HepG2 (cell line): ENCODE data around the gene KIAA0232. TPM values are rescaled to one million over a fixed set of nuclear protein-coding genes. Genes with fewer than 3 reads are reported as not detected.
A peak's percentile ranks its signal among the peaks of the same experiment; 100 is the strongest.

Experiments
- ATF3 ChIP-seq: sonication (generic); formaldehyde crosslinking; IDR thresholded peaks from 2 replicates; pipeline ENCODE4 v1.4.0; 2020; ENCODE audit warnings: missing genetic modification reagents
- CAMTA2 ChIP-seq: sonication (generic); formaldehyde crosslinking; IDR thresholded peaks from 2 replicates; pipeline ENCODE4 v1.4.0; 2020; ENCODE audit warnings: mild to moderate bottlenecking, missing genetic modification reagents, borderline replicate concordance
- GATA4 ChIP-seq: sonication (generic); IDR thresholded peaks from 2 replicates; pipeline ENCODE4 v1.6.1; 2016; ENCODE audit warnings: antibody characterized with exemption, low read depth, borderline replicate concordance
- GATAD2A ChIP-seq: IDR thresholded peaks from 2 replicates; pipeline ENCODE4 v1.6.1; 2016
- KLF11 ChIP-seq: IDR thresholded peaks from 2 replicates; pipeline ENCODE4 v1.6.1; 2016; ENCODE audit warnings: missing compliant biosample characterization
- LBX2 ChIP-seq: sonication (generic); formaldehyde crosslinking; IDR thresholded peaks from 2 replicates; pipeline ENCODE4 v1.5.0; 2020; ENCODE audit warnings: missing genetic modification reagents, mild to moderate bottlenecking, borderline replicate concordance
- MEF2D ChIP-seq: sonication (generic); formaldehyde crosslinking; IDR thresholded peaks from 2 replicates; pipeline ENCODE4 v1.5.1; 2020; ENCODE audit warnings: mild to moderate bottlenecking, missing genetic modification reagents
- MTA3 ChIP-seq: sonication (generic); formaldehyde crosslinking; IDR thresholded peaks from 2 replicates; pipeline ENCODE4 v1.4.0; 2020; ENCODE audit warnings: missing genetic modification reagents
- PTBP1 ChIP-seq: fragments of 200-400 bp; formaldehyde crosslinking; IDR thresholded peaks from 2 replicates; pipeline ENCODE4 v1.6.1; 2018; ENCODE audit warnings: low read length, low read depth; ENCODE audit not compliant: poor library complexity, severe bottlenecking
- SMAD3 ChIP-seq: sonication (generic); formaldehyde crosslinking; IDR thresholded peaks from 2 replicates; pipeline ENCODE4 v1.4.0; 2020; ENCODE audit warnings: missing genetic modification reagents
- SMARCE1 ChIP-seq: fragments of 450-650 bp; IDR thresholded peaks from 2 replicates; pipeline ENCODE4 v1.6.1; 2017; ENCODE audit warnings: borderline replicate concordance
- SRF ChIP-seq: IDR thresholded peaks from 2 replicates; pipeline ENCODE4 v1.6.1; 2011; ENCODE audit warnings: mild to moderate bottlenecking, low read depth, low read length, moderate library complexity
- TARDBP ChIP-seq: sonication (generic); formaldehyde crosslinking; IDR thresholded peaks from 2 replicates; pipeline ENCODE4 v1.8.0; 2022; ENCODE audit warnings: mild to moderate bottlenecking, missing genetic modification reagents
- TBP ChIP-seq: sonication (generic); formaldehyde crosslinking; IDR thresholded peaks from 2 replicates; pipeline ENCODE4 v1.5.0; 2020; ENCODE audit warnings: missing genetic modification reagents
- TBX2 ChIP-seq: sonication (generic); formaldehyde crosslinking; IDR thresholded peaks from 2 replicates; pipeline ENCODE4 v1.5.0; 2020; ENCODE audit warnings: missing genetic modification reagents, mild to moderate bottlenecking, borderline replicate concordance
- TERF1 ChIP-seq: sonication (generic); formaldehyde crosslinking; IDR thresholded peaks from 2 replicates; pipeline ENCODE4 v1.8.0; 2022; ENCODE audit warnings: mild to moderate bottlenecking, missing genetic modification reagents, moderate library complexity
- THYN1 ChIP-seq: sonication (generic); formaldehyde crosslinking; IDR thresholded peaks from 2 replicates; pipeline ENCODE4 v1.8.1; 2023; ENCODE audit warnings: low read depth, mild to moderate bottlenecking, moderate library complexity, missing genetic modification reagents, borderline replicate concordance
- ZFP1 ChIP-seq: IDR thresholded peaks from 2 replicates; pipeline ENCODE4 v1.6.1; 2016
- ZHX1 ChIP-seq: sonication (generic); formaldehyde crosslinking; IDR thresholded peaks from 2 replicates; pipeline ENCODE4 v1.8.1; 2022; ENCODE audit warnings: low read depth, mild to moderate bottlenecking, missing genetic modification reagents
- ZNF263 ChIP-seq: sonication (generic); formaldehyde crosslinking; IDR thresholded peaks from 2 replicates; pipeline ENCODE4 v1.4.0; 2020; ENCODE audit warnings: missing genetic modification reagents
- ZNF460 ChIP-seq: sonication (generic); formaldehyde crosslinking; IDR thresholded peaks from 2 replicates; pipeline ENCODE4 v1.5.1; 2020; ENCODE audit warnings: missing genetic modification reagents, mild to moderate bottlenecking, borderline replicate concordance
- ZNF496 ChIP-seq: sonication (generic); formaldehyde crosslinking; IDR thresholded peaks from 2 replicates; pipeline ENCODE4 v1.8.1; 2023; ENCODE audit warnings: mild to moderate bottlenecking, moderate library complexity, missing genetic modification reagents; ENCODE audit not compliant: insufficient replicate concordance
- ZNF607 ChIP-seq: sonication (generic); formaldehyde crosslinking; IDR thresholded peaks from 2 replicates; pipeline ENCODE4 v1.5.1; 2020; ENCODE audit warnings: missing genetic modification reagents, mild to moderate bottlenecking, borderline replicate concordance
- ZNF800 ChIP-seq: sonication (generic); formaldehyde crosslinking; IDR thresholded peaks from 2 replicates; pipeline ENCODE4 v1.4.0; 2020; ENCODE audit warnings: missing genetic modification reagents
- polyA plus RNA-seq, 8 experiments: library from polyadenylated mRNA; depleted of rRNA in 3 of 8; stranded (reverse) in 7 of 8; unstranded in 1 of 8; fragments of >200 nt; fragmentation: Illumina TruSeq in 4 of 8; extraction: Trizol in 4 of 8; gene quantifications; 2 replicates each; pipeline versions ENCODE4 v1.2.1 to v1.2.3, GENCODE V29; 2011 to 2016; ENCODE audit warnings: low read depth in 4 of 8, missing spikeins in 1 of 8, mixed read lengths in 1 of 8; ENCODE audit not compliant: insufficient read depth in 1 of 8
- total RNA-seq, 5 experiments: library from RNA; depleted of rRNA; stranded (reverse); fragments of >200 nt; fragmentation: Illumina TruSeq; extraction: Trizol; gene quantifications; 2 replicates each; pipeline ENCODE4 v1.2.3, GENCODE V29; 2016; ENCODE audit warnings: low read depth in 1 of 5

The KIAA0232 gene
- total and polyA plus RNA-seq, 2 of the 13 experiments (the other 11 are each of a cell fraction or from before 2014, with no cell fraction given): 7.8 to 17.1 TPM

- TF ChIP-seq TBX2 (CRISPR knock-in tag) (peak; percentile 100), MTA3 (no peak), PTBP1 (no peak), MEF2D (peak; percentile 88), ZNF263 (CRISPR knock-in tag) (peak; percentile 57; the same call in 1 of the 2 replicates), SMAD3 (CRISPR knock-in tag) (peak; percentile 85), ZNF607 (CRISPR knock-in tag) (peak; percentile 89; the same call in 1 of the 2 replicates), SRF (peak; percentile 79), ZNF800 (CRISPR knock-in tag) (peak; percentile 72; the same call in 1 of the 2 replicates), THYN1 (CRISPR knock-in tag) (no peak), GATA4 (peak; percentile 46; the same call in 1 of the 2 replicates), SMARCE1 (no peak), ZNF460 (CRISPR knock-in tag) (no peak), ZFP1 (CRISPR knock-in tag) (0 out of 2 replicates have a peak, but pooled peaks have one; percentile 42), TARDBP (CRISPR knock-in tag) (peak; percentile 98), TERF1 (no peak), GATAD2A (CRISPR knock-in tag) (peak; percentile 94), ZNF496 (CRISPR knock-in tag) (no peak), ZHX1 (peak; percentile 74; the same call in 1 of the 2 replicates), CAMTA2 (CRISPR knock-in tag) (no peak), ATF3 (CRISPR knock-in tag) (peak; percentile 29; the same call in 1 of the 2 replicates), LBX2 (CRISPR knock-in tag) (no peak), TBP (CRISPR knock-in tag) (0 out of 2 replicates have a peak, but pooled peaks have one; percentile 58), KLF11 (CRISPR knock-in tag) (peak; percentile 77)
These were observed 135.1 kb downstream of the KIAA0232 start (continued) for GRCh38 chr4:6917461-6918271.
